AG08395 (cell line): ENCODE results near the gene GZF1.

Source experiments
- DNase-seq: peaks from one replicate; pipeline ENCODE4 v3.0.0; 2012; ENCODE audit warnings: mixed read lengths, low spot score

The GZF1 gene

GRCh38 chr20:23369072-23369823, 7.3 kb downstream of the GZF1 start:
- no peak for DNase-seq

- DNase-seq = no peak
Observed at GRCh38 chr20:23370274-23370673, 8.3 kb downstream of the GZF1 start.

GRCh38 chr20:23370873-23371272, 8.9 kb downstream of the GZF1 start:
- DNase-seq = no peak

- DNase-seq = no peak
Observed at GRCh38 chr20:23371496-23371895, 9.5 kb downstream of the GZF1 start.

- no peak for DNase-seq
Observed at GRCh38 chr20:23374441-23374840, 12.5 kb downstream of the GZF1 start.

- no peak for DNase-seq
Observed at GRCh38 chr20:23375827-23376226, 13.8 kb downstream of the GZF1 start.

GRCh38 chr20:23379772-23380171, 17.8 kb downstream of the GZF1 start:
- no peak for DNase-seq

GRCh38 chr20:23381876-23382275, 19.9 kb downstream of the GZF1 start:
- DNase-seq = no peak

- no peak for DNase-seq
Observed at GRCh38 chr20:23386304-23387117, 24.5 kb downstream of the GZF1 start.

- no peak for DNase-seq
Observed at GRCh38 chr20:23387118-23387443, 25.1 kb downstream of the GZF1 start.

GRCh38 chr20:23390091-23390774, 28.3 kb downstream of the GZF1 start:
- no peak for DNase-seq

- no peak for DNase-seq
Observed at GRCh38 chr20:23391707-23392310, 29.8 kb downstream of the GZF1 start.

- DNase-seq = no peak
Observed at GRCh38 chr20:23393996-23394775, 32.2 kb downstream of the GZF1 start.

GRCh38 chr20:23396950-23397627, 35.1 kb downstream of the GZF1 start:
- DNase-seq = no peak

GRCh38 chr20:23397961-23398360, 36.0 kb downstream of the GZF1 start:
- DNase-seq = peak; percentile 49

- peak; percentile 42 for DNase-seq
Observed at GRCh38 chr20:23399568-23400241, 37.7 kb downstream of the GZF1 start.

GRCh38 chr20:23401051-23401450, 39.1 kb downstream of the GZF1 start:
- DNase-seq = no peak

GRCh38 chr20:23403751-23404150, 41.8 kb downstream of the GZF1 start:
- DNase-seq = no peak

- DNase-seq = no peak
Observed at GRCh38 chr20:23404196-23404595, 42.2 kb downstream of the GZF1 start.

GRCh38 chr20:23406880-23407279, 44.9 kb downstream of the GZF1 start:
- DNase-seq = no peak
